Measurements from ENCODE around the gene THAP11. TPM values are rescaled to one million over a fixed set of nuclear protein-coding genes. Genes with fewer than 3 reads are reported as not detected.

Gene THAP11
- total and polyA plus RNA-seq, 2 of the 13 experiments (the other 11 are each of a cell fraction or from before 2014, with no cell fraction given): 44.2 to 53.4 TPM

DNA sequence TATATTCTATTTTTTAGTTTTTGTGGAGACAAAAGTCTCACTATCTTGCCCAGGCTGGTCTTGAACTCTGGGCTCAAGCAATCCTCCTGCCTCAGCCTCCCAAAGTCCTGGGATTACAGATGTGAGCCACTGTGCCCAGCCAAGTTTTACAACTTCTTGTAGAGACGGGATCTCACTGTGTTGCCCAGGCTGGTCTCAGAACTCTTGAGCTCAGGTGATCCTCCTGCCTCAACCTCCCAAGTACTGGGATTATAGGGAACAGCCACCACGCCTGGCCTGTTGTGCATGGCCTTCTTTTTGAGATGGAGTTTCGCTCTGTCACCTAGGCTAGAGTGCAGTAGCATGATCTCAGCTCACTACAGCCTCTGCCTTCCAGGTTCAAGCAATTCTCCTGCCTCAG, 11.6 kb downstream of the THAP11 start (continued):
- TF ChIP-seq ZNF878 (CRISPR knock-in tag; IDR thresholded peaks at IDR 0.05) (0 out of 2 replicates have a peak, but pooled peaks have one; percentile 23), ZNF619 (CRISPR knock-in tag; IDR thresholded peaks at IDR 0.05) (no peak), ZNF7 (CRISPR knock-in tag; IDR thresholded peaks at IDR 0.05) (no peak), MED1 (CRISPR knock-in tag; IDR thresholded peaks at IDR 0.05) (no peak), ZNF432 (CRISPR knock-in tag; IDR thresholded peaks at IDR 0.05; ENCODE audit: borderline replicate concordance) (no peak), ZSCAN31 (CRISPR knock-in tag; IDR thresholded peaks at IDR 0.05; ENCODE audit: low read depth) (no peak), ZNF460 (CRISPR knock-in tag; IDR thresholded peaks at IDR 0.05; ENCODE audit: borderline replicate concordance) (0 out of 2 replicates have a peak, but pooled peaks have one; percentile 13), ZNF510 (CRISPR knock-in tag; IDR thresholded peaks at IDR 0.05; ENCODE audit: low read depth) (no peak), ZNF839 (CRISPR knock-in tag; IDR thresholded peaks at IDR 0.05; ENCODE audit: borderline replicate concordance) (no peak), ATAD3A (CRISPR knock-in tag; IDR thresholded peaks at IDR 0.05) (no peak)
- TF ChIP-seq, protein P1, sequence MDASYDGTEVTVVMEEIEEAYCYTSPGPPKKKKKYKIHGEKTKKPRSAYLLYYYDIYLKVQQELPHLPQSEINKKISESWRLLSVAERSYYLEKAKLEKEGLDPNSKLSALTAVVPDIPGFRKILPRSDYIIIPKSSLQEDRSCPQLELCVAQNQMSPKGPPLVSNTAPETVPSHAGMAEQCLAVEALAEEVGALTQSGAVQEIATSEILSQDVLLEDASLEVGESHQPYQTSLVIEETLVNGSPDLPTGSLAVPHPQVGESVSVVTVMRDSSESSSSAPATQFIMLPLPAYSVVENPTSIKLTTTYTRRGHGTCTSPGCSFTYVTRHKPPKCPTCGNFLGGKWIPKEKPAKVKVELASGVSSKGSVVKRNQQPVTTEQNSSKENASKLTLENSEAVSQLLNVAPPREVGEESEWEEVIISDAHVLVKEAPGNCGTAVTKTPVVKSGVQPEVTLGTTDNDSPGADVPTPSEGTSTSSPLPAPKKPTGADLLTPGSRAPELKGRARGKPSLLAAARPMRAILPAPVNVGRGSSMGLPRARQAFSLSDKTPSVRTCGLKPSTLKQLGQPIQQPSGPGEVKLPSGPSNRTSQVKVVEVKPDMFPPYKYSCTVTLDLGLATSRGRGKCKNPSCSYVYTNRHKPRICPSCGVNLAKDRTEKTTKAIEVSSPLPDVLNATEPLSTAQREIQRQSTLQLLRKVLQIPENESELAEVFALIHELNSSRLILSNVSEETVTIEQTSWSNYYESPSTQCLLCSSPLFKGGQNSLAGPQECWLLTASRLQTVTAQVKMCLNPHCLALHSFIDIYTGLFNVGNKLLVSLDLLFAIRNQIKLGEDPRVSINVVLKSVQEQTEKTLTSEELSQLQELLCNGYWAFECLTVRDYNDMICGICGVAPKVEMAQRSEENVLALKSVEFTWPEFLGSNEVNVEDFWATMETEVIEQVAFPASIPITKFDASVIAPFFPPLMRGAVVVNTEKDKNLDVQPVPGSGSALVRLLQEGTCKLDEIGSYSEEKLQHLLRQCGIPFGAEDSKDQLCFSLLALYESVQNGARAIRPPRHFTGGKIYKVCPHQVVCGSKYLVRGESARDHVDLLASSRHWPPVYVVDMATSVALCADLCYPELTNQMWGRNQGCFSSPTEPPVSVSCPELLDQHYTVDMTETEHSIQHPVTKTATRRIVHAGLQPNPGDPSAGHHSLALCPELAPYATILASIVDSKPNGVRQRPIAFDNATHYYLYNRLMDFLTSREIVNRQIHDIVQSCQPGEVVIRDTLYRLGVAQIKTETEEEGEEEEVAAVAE (CRISPR knock-in tag; IDR thresholded peaks at IDR 0.05; ENCODE audit: borderline replicate concordance): no peak
- TF ChIP-seq, protein P2, sequence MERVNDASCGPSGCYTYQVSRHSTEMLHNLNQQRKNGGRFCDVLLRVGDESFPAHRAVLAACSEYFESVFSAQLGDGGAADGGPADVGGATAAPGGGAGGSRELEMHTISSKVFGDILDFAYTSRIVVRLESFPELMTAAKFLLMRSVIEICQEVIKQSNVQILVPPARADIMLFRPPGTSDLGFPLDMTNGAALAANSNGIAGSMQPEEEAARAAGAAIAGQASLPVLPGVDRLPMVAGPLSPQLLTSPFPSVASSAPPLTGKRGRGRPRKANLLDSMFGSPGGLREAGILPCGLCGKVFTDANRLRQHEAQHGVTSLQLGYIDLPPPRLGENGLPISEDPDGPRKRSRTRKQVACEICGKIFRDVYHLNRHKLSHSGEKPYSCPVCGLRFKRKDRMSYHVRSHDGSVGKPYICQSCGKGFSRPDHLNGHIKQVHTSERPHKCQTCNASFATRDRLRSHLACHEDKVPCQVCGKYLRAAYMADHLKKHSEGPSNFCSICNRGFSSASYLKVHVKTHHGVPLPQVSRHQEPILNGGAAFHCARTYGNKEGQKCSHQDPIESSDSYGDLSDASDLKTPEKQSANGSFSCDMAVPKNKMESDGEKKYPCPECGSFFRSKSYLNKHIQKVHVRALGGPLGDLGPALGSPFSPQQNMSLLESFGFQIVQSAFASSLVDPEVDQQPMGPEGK (CRISPR knock-in tag; IDR thresholded peaks at IDR 0.05): no peak
- TF ChIP-seq, protein P3, sequence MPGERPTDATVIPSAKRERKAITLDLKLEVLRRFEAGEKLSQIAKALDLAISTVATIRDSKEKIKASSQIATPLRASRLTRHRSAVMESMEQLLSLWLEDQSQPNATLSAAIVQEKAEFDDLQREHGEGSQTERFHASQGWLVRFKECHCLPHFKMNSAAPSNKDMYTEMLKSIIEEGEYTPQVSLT (CRISPR knock-in tag; IDR thresholded peaks at IDR 0.05; ENCODE audit: borderline replicate concordance, low read depth): no peak
- TF ChIP-seq, protein P4, sequence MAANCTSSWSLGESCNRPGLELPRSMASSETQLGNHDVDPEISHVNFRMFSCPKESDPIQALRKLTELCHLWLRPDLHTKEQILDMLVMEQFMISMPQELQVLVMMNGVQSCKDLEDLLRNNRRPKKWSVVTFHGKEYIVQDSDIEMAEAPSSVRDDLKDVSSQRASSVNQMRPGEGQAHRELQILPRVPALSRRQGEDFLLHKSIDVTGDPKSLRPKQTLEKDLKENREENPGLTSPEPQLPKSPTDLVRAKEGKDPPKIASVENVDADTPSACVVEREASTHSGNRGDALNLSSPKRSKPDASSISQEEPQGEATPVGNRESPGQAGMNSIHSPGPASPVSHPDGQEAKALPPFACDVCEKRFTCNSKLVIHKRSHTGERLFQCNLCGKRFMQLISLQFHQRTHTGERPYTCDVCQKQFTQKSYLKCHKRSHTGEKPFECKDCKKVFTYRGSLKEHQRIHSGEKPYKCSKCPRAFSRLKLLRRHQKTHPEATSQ (CRISPR knock-in tag; IDR thresholded peaks at IDR 0.05; ENCODE audit: borderline replicate concordance): no peak
- TF ChIP-seq, protein P5, sequence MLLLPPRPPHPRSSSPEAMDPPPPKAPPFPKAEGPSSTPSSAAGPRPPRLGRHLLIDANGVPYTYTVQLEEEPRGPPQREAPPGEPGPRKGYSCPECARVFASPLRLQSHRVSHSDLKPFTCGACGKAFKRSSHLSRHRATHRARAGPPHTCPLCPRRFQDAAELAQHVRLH (CRISPR knock-in tag; IDR thresholded peaks at IDR 0.05; ENCODE audit: borderline replicate concordance, low read depth): no peak

All from HepG2 (cell line).